ENCODE data around the gene ABAT. TPM values are rescaled to one million over a fixed set of nuclear protein-coding genes. Genes with fewer than 3 reads are reported as not detected.

ABAT gene
- total RNA-seq, 1 donor from 2014 or later: 14.5 TPM

DNA sequence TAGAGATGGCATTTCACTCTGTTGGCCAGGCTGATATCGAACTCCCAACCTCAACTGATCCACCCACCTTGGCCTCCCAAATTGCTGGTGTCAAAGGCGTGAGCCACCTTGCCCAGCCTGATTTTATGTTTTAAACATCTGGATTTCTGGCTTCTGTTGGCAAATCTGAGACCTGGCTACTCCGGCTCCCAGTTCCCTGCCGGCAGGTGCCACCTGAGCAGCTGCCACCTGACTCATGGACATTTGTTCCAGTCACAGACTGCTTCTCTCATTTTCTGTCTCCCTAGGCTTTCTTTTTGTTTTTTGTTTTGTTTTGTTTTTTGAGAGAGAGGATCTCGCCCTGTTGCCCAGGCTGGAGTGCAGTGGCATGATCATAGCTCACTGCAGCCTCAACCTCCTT lies 132.8 kb downstream of the ABAT start:
- DNase-seq: no peak
- no peaks in the 10 kb centered on the region for H3K4me1 ChIP-seq
- no peaks in the 10 kb centered on the region for H3K27me3 ChIP-seq (ENCODE audit: low read depth)
- no peaks in the 10 kb centered on the region for H3K9me3 ChIP-seq (replicated peaks)
- peaks cover 99% of the 10 kb centered on the region for H3K36me3 ChIP-seq
- TF ChIP-seq, protein P1, sequence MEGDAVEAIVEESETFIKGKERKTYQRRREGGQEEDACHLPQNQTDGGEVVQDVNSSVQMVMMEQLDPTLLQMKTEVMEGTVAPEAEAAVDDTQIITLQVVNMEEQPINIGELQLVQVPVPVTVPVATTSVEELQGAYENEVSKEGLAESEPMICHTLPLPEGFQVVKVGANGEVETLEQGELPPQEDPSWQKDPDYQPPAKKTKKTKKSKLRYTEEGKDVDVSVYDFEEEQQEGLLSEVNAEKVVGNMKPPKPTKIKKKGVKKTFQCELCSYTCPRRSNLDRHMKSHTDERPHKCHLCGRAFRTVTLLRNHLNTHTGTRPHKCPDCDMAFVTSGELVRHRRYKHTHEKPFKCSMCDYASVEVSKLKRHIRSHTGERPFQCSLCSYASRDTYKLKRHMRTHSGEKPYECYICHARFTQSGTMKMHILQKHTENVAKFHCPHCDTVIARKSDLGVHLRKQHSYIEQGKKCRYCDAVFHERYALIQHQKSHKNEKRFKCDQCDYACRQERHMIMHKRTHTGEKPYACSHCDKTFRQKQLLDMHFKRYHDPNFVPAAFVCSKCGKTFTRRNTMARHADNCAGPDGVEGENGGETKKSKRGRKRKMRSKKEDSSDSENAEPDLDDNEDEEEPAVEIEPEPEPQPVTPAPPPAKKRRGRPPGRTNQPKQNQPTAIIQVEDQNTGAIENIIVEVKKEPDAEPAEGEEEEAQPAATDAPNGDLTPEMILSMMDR (IDR thresholded peaks at IDR 0.05; ENCODE audit: borderline replicate concordance): no peak
- H3K27ac ChIP-seq (replicated peaks): no peak overlapping the region
- no peak overlapping the region for H3K4me3 ChIP-seq
- intact Hi-C loops (cut with micrococcal nuclease): no loop called here

DNA sequence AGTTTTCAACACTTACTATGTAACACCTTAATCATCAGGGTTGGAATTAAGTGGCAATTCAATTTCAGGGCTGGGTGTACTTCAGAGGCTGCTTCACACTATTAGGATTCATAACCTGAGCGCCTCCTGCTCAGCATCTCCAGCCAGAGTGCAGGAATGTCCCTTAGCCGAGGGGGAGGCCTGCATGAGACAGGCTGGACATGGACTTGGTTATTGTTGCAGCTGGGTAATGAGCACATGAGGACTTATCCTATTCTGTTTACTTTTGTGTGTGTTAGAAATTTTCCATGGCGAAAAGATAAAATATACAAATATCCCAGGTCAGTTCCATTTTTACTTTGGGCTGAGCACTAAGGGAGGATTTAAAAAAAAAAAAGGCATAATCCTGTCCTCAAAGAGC lies 133.6 kb downstream of the ABAT start:
- no peak overlapping the region for H3K4me3 ChIP-seq
- H3K36me3 ChIP-seq: peaks cover 99% of the 10 kb centered on the region
- DNase-seq: no peak
- no peaks in the 10 kb centered on the region for H3K9me3 ChIP-seq (replicated peaks)
- no peaks in the 10 kb centered on the region for H3K27me3 ChIP-seq (ENCODE audit: low read depth)
- intact Hi-C loops (cut with micrococcal nuclease): no loop called here
- H3K4me1 ChIP-seq: no peaks in the 10 kb centered on the region
- TF ChIP-seq, protein P1 (IDR thresholded peaks at IDR 0.05; ENCODE audit: borderline replicate concordance): no peak
- H3K27ac ChIP-seq (replicated peaks): no peak overlapping the region

DNA sequence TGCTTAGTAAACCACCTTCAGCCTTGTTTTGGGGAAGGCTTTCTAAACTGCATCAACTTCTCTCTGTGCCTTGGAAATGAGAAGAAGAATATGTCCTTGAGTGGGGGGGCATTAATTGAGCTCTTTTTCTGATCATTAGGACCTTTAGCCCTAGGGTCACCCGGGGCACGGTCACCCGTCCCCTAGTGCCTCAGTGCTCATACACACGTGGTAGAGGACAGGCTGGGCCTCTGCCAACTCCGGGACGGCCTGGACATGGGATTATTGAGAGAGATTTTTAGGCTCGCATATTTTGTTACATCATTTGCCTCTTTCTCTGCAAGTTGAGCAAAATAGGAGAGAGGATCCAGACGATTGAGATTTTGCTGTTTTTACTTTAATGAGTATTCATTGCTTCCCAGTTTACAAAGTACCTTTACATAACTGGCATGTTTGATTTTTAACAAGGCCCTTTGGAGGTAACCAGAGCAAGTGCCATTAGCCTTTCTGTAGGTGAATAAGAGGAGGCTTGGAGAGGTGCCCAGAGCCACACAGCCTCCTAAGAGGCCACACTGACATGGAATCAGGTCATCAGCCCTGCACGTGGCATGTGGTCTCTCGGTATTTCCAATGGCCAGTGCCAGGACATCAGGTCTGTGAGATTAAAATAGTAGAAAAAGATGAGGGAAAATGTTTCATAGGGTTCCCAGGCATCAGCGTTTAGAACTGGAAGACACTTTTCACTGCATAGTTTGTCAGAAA lies 134.4 kb downstream of the ABAT start:
- intact Hi-C loops (cut with micrococcal nuclease): no loop called here

DNA sequence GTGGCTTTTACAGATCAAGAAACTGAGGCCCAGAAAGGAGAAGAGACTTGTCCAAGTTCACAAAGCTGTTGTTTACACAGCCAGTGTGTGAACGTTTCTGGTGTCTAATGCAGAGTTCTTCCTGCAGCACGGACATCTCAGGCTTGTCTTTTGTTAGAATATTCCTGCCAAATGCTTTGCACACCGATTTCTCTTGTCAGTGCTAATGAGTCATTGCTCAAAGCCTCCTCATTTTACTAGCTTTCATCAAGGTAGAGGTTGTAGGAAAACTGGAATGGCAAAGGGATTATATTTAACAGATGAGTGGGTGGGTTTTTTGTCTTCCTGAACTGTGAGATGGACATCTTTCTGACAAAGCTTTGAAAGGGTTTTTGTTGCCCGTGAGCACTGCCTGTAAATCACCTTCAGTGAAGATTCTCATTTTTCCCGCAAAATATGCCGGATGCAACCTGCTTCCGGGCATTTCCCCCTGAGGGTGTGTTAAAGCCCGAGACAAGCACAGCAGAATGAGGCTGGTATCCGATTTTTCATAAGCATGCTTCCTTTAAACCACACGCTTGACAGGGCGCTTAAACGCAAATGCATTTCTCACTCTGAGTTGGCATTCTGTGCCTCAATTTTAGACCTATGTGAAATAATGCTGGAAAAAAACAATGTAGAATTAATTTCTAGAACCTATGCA lies 137.9 kb downstream of the ABAT start:
- intact Hi-C loops (cut with micrococcal nuclease): no loop called here
- peaks cover 96% of the 10 kb centered on the region for H3K36me3 ChIP-seq
- H3K4me3 ChIP-seq: no peak overlapping the region

More for the DNA sequence above, 134.4 kb downstream of the ABAT start:
- TF ChIP-seq, protein P1 (IDR thresholded peaks at IDR 0.05; ENCODE audit: borderline replicate concordance): no peak
- no peak for DNase-seq
- no peaks in the 10 kb centered on the region for H3K27me3 ChIP-seq (ENCODE audit: low read depth)
- no peaks in the 10 kb centered on the region for H3K4me1 ChIP-seq
- H3K27ac ChIP-seq (replicated peaks): no peak overlapping the region
- H3K36me3 ChIP-seq: peaks cover 99% of the 10 kb centered on the region
- no peaks in the 10 kb centered on the region for H3K9me3 ChIP-seq (replicated peaks)
- no peak overlapping the region for H3K4me3 ChIP-seq

DNA sequence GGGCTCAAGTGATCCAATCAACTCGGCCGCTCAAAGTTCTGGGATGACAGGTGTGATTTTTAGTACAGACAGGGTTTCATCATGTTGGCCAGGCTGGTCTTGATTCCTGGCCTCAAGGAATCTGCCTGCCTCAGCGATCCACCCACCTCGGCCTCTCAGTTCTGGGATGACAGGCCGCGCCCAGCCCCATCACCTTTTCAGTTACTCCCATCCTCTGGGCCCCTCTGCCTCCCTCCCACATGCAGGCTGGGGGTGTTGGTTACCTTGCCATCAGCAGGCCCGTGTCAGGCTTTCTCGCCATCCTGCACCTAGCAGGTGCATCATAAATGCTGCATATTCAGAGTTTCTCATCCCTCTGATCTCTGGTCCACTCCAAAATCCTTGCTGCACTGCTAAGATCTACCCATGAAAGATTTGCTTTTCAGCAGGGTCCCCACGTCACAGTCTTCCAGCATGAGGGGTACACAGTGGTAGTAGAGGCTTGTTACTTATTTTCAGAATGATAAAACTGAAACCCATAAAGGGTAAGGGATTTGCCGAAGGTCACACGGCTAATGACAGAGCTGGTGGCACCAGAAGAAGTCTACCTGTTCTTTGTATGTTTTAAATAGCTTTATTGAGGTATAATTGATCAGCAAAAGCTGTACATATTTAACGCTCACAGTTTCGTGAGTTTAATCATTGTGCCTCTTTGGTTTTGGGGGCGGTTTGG lies 139.8 kb downstream of the ABAT start:
- Histone ChIP-seq H3K27ac (replicated peaks) (no peak overlapping the region), H3K9me3 (replicated peaks) (no peaks in the 10 kb centered on the region), H3K27me3 (ENCODE audit: low read depth) (no peaks in the 10 kb centered on the region), H3K36me3 (peaks cover 94% of the 10 kb centered on the region), H3K4me1 (peaks cover 5% of the 10 kb centered on the region), H3K4me3 (no peak overlapping the region)
- intact Hi-C loops (cut with micrococcal nuclease): no loop called here
- TF ChIP-seq, protein P1 (IDR thresholded peaks at IDR 0.05; ENCODE audit: borderline replicate concordance): no peak
- no peak for DNase-seq

More for the DNA sequence above, 137.9 kb downstream of the ABAT start:
- H3K27ac ChIP-seq (replicated peaks): no peak overlapping the region
- no peak for DNase-seq
- H3K27me3 ChIP-seq (ENCODE audit: low read depth): no peaks in the 10 kb centered on the region
- H3K9me3 ChIP-seq (replicated peaks): no peaks in the 10 kb centered on the region
- H3K4me1 ChIP-seq: no peaks in the 10 kb centered on the region
- TF ChIP-seq, protein P1 (IDR thresholded peaks at IDR 0.05; ENCODE audit: borderline replicate concordance): no peak
